Middle frontal gyrus (tissue), 1 donor: Measurements from ENCODE around the gene FLVCR2.

ENCODE experiments used
- DNase-seq: peaks from one replicate; pipeline ENCODE4 v3.0.0-alpha.2; 2015; ENCODE audit warnings: low spot score; ENCODE audit errors: extremely low spot score

The FLVCR2 gene

DNA sequence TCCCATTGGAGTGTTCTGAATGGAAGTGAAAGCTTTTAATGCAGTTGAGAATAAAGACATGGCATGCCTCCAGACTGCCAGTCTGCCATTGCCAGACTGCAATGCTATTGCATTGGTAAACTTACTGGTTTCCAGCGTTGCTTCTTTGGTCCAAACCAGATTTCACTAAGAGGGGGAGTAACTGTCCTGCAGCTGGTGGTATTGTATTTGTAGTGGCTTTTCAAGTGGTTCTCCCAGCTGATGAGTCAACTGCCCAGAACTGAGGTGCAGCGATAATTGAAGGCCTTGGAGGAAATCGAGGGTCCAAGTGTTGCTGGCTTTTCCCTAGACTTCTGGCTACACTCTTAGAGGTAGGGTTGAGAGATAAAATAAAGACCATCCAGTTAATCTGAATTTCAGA is 50.4 kb downstream of the FLVCR2 start:
- DNase-seq = no peak

DNA sequence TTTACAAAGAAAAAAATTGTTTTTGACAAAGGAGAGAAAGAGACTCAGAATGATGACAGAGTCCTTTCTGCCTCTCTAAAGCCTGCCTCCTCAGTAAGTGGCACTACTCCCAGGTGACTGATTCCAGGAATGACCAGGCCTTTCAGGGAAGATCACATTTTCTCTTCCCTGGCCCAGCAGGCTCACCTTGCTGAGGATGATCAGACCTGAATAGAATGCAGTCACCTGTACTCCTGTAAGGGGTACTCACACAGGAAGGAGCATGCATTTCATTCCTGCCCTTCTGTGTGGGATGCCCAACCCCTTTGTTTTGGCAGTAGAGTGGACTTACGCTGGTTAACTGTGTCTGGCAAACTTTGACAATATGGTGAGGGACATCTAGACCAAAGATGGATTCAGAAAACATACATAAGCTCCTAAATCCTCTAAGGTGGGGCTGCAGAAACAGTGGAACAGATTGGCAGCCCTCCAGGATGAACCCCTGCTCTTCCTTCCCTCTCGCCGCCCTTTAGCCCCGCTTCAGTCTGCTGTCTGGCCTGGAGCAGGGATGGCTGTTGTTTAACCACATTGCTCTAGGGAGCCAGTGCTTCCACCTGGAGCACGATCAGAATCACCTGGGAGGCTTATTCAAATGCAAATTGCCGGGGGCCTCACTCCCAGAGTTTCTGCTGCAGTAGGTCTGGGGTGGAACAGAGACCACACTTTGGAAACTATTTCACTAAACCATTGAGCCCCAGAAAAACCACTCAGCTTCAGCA is 52.5 kb downstream of the FLVCR2 start:
- DNase-seq = no peak

GRCh38 chr14:75631453-75631831 is 53.0 kb downstream of the FLVCR2 start:
- no peak for DNase-seq

GRCh38 chr14:75634848-75635247 is 56.4 kb downstream of the FLVCR2 start:
- no peak for DNase-seq

DNA sequence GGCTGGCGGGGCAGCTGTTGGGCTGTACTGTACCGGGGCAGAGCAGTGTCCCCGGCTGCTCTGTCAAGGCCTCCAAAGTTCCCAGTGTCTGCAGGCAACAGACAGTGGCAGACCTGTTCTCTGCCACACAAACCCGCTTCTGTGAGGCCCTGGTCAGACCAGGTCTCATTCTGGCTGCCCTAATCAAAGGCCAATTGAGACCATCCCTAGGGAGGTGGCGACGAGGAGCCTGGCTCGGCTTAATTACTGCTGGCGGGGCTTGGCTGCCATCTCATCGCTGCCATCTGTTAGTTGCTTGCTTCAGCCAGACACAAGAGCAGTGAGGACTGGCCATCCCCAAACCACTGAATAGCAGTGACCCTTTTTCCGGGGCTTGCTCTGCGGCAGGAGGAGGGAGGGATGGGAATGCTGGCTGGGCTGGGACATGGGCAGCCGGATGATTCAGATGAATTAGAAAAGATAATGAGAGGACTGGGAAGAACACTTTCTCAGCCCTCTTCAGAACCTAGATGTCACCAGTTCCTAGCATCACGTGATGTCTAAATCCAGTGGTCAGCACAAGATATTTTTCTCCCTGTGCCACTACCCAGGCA is 57.8 kb downstream of the FLVCR2 start:
- no peak for DNase-seq

DNA sequence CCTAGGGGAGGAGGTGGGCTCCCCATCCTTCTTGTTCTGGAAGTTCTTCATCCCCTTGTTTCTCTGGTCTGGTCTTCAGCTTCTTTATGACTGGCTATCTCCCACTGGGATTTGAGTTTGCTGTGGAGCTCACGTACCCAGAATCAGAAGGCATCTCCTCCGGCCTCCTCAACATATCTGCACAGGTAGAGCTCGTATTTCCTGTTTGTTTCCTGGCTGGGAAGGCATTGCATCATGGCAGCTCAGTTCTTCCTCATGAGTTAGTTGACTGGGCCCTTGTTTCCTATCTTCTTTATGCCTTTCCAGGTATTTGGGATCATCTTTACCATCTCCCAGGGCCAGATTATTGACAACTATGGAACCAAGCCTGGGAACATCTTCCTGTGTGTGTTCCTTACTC is 62.5 kb downstream of the FLVCR2 start:
- DNase-seq = no peak

GRCh38 chr14:75643985-75644384 is 65.6 kb downstream of the FLVCR2 start:
- no peak for DNase-seq

- DNase-seq = no peak
Observed at GRCh38 chr14:75645056-75645455, 66.6 kb downstream of the FLVCR2 start.

- no peak for DNase-seq
Observed at GRCh38 chr14:75646762-75647161, 68.3 kb downstream of the FLVCR2 start.

DNA sequence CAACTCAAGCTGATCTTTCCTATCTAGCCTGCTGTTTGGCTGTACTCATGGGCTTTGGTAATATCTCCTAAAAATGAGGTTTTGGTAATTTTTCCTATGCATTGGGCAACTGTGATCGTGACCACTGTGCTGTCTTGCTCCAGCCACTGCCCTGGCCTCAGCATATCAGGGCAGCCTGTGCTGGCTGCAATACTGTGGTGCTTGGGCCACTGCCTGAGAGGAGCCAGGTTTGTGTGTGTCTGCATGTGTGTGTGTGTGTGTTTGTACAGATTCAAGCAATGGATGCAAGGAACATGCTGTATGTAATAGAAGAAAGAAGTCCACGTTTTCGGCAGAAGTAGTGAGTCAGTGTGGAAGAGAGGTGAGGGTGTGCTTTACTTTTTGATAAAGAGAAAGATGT is 69.2 kb downstream of the FLVCR2 start:
- DNase-seq = no peak

DNA sequence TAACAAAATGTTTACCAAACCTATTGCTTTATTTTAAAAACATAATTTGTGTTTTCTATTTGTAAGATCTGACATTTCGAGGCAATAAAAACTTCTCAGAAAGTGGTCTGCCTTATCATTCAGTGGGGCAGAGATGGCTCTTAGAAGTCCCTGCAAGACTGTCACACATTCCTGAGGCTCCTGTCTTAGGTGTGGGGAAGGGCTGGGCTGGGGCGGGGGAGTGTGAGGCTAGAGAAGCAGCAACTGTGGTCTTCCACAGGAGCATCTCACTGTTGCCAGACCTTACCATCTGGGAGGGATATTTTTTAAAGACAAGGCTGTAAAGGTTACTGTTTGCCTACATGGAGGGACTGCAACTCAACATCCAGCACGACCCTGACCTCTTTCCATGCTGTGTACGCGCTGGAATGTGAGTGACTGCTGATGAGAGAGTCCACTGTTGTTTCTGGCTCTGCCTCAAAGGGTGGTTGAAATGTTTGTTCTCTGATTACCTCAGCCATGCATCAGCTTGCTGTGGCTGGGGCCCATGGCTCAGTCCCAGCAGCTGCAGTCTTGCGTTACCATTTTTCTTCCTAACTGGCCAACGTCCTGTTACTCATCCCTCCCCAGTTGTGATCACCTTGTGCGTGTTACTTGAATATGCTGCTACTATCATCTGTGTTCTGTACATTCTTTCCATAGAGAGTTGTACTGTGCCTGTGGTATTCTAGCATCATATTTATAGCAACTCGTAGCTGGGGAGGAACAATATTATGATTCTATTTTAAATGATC is 69.8 kb downstream of the FLVCR2 start:
- DNase-seq = no peak

GRCh38 chr14:75649337-75649736 is 70.9 kb downstream of the FLVCR2 start:
- DNase-seq = no peak

DNA sequence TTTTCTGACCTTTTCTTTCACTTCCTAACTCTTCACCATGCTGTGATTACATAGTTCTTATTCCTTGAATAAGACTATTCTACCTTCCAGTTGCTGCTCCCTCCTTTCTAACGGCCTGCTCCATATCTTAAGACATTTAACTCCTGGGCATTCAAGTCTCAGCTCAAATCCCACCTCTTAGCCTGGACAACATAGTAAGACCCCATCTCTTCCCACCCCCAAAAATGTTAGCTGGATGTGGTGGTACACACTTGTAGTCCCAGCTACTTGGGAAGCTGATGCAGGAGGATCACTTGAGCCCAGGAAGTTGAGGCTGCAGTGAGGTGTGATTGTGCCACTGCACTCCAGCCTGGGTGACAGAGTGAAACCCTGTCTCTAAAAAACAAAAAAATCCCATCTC is 71.4 kb downstream of the FLVCR2 start:
- no peak for DNase-seq

DNA sequence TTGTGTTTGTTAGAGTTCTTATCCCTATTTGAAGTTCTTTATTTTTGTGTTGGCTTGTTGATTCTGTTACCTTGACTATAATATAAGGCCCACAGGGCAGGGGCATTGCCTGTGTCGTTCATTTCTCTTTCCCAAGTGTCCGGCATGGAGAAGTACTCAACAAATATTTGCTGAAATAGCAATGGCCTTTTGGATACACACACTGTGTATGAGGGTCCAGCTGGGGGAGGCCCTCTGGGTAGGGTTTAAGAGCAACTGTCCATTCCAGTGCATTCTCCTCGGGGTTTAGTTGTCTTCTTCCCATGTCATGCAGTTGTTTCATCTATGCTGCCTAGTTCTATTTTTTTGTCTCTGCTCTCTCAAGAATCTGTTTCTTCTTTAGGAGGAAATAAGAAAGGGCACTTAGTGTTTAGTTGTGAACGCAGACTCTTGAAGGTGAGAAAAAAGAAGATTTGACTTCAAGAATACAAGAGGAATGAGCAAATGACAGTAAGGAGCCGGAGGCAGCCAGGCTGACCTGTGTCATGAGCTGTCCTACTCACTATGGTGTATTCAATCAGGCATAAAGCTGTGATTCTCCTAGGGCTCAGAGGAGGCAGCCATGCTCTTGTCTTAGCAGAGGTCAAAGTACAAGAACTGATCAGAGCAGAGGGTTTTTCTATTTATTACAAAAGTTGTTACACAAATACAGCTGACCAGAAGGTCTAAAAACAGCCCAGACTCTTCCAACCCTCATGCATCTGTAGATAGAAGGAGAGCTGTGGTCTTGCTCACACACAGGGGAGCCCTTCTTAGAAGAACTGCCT is 72.0 kb downstream of the FLVCR2 start:
- DNase-seq = no peak

DNA sequence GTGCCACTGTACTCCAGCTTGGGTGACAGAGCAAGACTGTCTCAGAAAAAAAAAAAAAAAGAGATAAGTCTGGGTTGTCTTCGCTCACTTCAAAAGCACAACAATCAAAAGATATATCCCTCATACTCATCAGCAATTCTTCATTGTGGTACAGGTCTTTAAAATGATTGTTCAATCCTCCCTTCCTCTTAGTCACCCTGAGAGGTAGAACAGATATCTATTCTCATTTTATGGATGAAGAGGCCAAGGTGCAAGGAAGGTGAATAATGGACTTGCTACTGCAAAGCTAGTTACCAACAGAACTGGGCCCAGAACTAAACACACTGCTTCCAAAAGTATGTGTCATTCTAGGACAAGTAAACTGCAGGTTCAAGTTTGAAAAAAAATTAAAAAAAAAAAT is 75.1 kb downstream of the FLVCR2 start:
- DNase-seq = no peak

DNA sequence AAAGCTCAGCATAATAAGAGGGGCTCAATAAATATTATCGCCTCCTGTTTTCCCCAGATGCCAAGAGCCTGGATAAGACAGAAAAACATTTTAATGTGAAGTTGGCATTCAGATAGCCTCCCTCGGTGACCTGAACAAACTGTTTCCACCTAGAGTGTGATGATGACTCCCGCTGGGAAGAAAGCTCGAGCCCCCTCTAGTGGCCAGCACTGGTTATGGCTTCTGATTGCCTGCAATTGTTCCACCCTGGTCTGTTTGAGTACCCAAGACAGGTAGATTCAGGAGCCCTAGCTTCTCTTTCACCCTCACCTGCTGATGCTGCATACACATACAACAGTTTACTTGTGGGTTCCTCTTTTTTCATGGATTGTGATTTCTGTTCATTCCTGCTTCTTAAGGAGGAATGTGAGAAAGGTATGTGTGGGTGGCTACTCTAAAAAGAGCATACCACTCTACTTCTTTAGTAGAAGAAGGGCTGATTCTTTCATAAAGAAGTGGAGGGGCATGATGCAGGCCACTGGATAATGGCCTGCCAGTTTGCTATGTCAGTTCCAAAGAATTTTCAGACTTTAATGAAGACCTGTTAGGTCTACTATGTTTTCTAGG is 75.8 kb downstream of the FLVCR2 start:
- DNase-seq = no peak

- no peak for DNase-seq
Observed at GRCh38 chr14:75655235-75655634, 76.8 kb downstream of the FLVCR2 start.

- no peak for DNase-seq
Observed at GRCh38 chr14:75657331-75657730, 78.9 kb downstream of the FLVCR2 start.

- DNase-seq = no peak
Observed at GRCh38 chr14:75658957-75659356, 80.5 kb downstream of the FLVCR2 start.

GRCh38 chr14:75660238-75660629 is 81.8 kb downstream of the FLVCR2 start:
- DNase-seq = no peak
